A673 (cell line): ENCODE measurements around the gene NVL. TPM values are rescaled to one million over a fixed set of nuclear protein-coding genes. Genes with fewer than 3 reads are reported as not detected.

Source experiments
- BruUV-seq: library from RNA; stranded (reverse); fragments of 400-500 nt; replicated peaks from 2 replicates; lab custom pipeline; 2021; lab: Mats Ljungman, UMichigan
- CTCF ChIA-PET: fragments of 300-600 bp; sonication (Branson Sonifier 250); formaldehyde crosslinking; loops from one replicate; lab custom pipeline; 2022; ENCODE audit warnings: antibody characterized with exemption; lab: Charles Lee
- POLR2A ChIA-PET: fragments of 300-600 bp; sonication (Branson Sonifier 250); formaldehyde crosslinking; loops from one replicate; lab custom pipeline; 2022; ENCODE audit warnings: antibody characterized with exemption; ENCODE audit not compliant: low non-redundant PET; lab: Charles Lee
- DNase-seq: peaks from one replicate; pipeline ENCODE4 v3.0.0-alpha.2; 2015; ENCODE audit warnings: low spot score
- H3K27ac ChIP-seq: fragments of 200-600 bp; sonication (generic); 2 replicates; pipeline ENCODE4 v1.5.1; 2016; ENCODE audit warnings: mixed run types, low read depth, mild to moderate bottlenecking, mixed read lengths, antibody characterized with exemption, low read length; ENCODE audit not compliant: poor library complexity, severe bottlenecking
- H3K27me3 ChIP-seq: fragments of 200-600 bp; sonication (generic); replicated peaks from 2 replicates; pipeline ENCODE4 v1.6.1; 2017; ENCODE audit warnings: mixed run types, low read depth, mild to moderate bottlenecking, mixed read lengths, antibody characterized with exemption, low read length; ENCODE audit not compliant: insufficient read depth, poor library complexity
- H3K36me3 ChIP-seq: fragments of 200-600 bp; sonication (generic); 2 replicates; pipeline ENCODE4 v1.6.1; 2016; ENCODE audit warnings: mixed run types, mild to moderate bottlenecking, mixed read lengths, antibody characterized with exemption, low read length; ENCODE audit not compliant: insufficient read depth, poor library complexity, severe bottlenecking
- H3K4me1 ChIP-seq: fragments of 200-600 bp; sonication (generic); 2 replicates; pipeline ENCODE4 v1.6.1; 2017; ENCODE audit warnings: mixed run types, mild to moderate bottlenecking, mixed read lengths, antibody characterized with exemption, low read length; ENCODE audit not compliant: insufficient read depth, poor library complexity, severe bottlenecking
- H3K4me3 ChIP-seq: fragments of 200-600 bp; sonication (generic); 2 replicates; pipeline ENCODE4 v1.5.1; 2016; ENCODE audit warnings: low read depth, mixed run types, mild to moderate bottlenecking, mixed read lengths, low read length; ENCODE audit not compliant: poor library complexity, severe bottlenecking
- H3K9me3 ChIP-seq: fragments of 200-600 bp; sonication (generic); 2 replicates; pipeline ENCODE4 v1.6.1; 2016; ENCODE audit warnings: mixed run types, low read depth, mild to moderate bottlenecking, mixed read lengths, antibody characterized with exemption, low read length; ENCODE audit not compliant: poor library complexity, severe bottlenecking
- EZH2 ChIP-seq: fragments of 200-600 bp; sonication (generic); IDR thresholded peaks from 2 replicates; pipeline ENCODE4 v1.6.1; 2017; ENCODE audit warnings: borderline replicate concordance, low read depth, mild to moderate bottlenecking, mixed read lengths, antibody characterized with exemption, low read length; ENCODE audit not compliant: poor library complexity, severe bottlenecking
- intact Hi-C: fragments of 100-400 bp; cut with micrococcal nuclease; formaldehyde crosslinking; loops from one replicate; pipeline ENCODE4 v1.10.0; 2022; ENCODE audit not compliant: unreplicated experiment
- total RNA-seq: library from RNA; stranded (reverse); gene quantifications from 2 replicates; pipeline ENCODE4 v1.2.3, GENCODE V29; 2021
- TF ChIP-seq, protein P1 (sequence below): fragments of 300-800, 200-600 bp; sonication (generic); conservative IDR thresholded peaks from 2 replicates; pipeline ENCODE4 v1.5.1; 2017; ENCODE audit warnings: low read depth, mild to moderate bottlenecking, antibody characterized with exemption, low read length, moderate library complexity, mixed read lengths

NVL gene
- total RNA-seq, 1 experiment from 2014 or later: 54.8 TPM

GRCh38 chr1:224182866-224183590, 146.9 kb downstream of the NVL start, which contains the start of gene DEGS1:
Gene DEGS1, plus strand, starts transcription at chr1:224183240. Its CDS starts 97 bp downstream, at chr1:224183337.
- no TSS peak for BruUV-seq
- POLR2A ChIA-PET: interaction anchor here (0.5 to 0.6 kb wide), 4 partner anchors 11 to 533 kb away, joined by 3 to 7 read pairs (median 4); no protein-coding TSS in a partner anchor
- DNase-seq: peak; percentile 93
- CTCF ChIA-PET: interaction anchor here (0.5 kb wide), 1 partner anchor 26 kb away, joined by 4 read pairs; no protein-coding TSS in a partner anchor
- Histone ChIP-seq H3K36me3 (peaks cover 5% of the 10 kb centered on the region), H3K27me3 (no peaks in the 10 kb centered on the region), H3K9me3 (no peaks in the 10 kb centered on the region), H3K4me1 (peaks cover 7% of the 10 kb centered on the region), H3K4me3 (peak within 1 kb of the TSS; percentile 97), H3K27ac (peak within 1 kb of the TSS; percentile 93)
- intact Hi-C loops: no loop called here
- no peak for TF ChIP-seq EZH2
- TF ChIP-seq, protein P1, sequence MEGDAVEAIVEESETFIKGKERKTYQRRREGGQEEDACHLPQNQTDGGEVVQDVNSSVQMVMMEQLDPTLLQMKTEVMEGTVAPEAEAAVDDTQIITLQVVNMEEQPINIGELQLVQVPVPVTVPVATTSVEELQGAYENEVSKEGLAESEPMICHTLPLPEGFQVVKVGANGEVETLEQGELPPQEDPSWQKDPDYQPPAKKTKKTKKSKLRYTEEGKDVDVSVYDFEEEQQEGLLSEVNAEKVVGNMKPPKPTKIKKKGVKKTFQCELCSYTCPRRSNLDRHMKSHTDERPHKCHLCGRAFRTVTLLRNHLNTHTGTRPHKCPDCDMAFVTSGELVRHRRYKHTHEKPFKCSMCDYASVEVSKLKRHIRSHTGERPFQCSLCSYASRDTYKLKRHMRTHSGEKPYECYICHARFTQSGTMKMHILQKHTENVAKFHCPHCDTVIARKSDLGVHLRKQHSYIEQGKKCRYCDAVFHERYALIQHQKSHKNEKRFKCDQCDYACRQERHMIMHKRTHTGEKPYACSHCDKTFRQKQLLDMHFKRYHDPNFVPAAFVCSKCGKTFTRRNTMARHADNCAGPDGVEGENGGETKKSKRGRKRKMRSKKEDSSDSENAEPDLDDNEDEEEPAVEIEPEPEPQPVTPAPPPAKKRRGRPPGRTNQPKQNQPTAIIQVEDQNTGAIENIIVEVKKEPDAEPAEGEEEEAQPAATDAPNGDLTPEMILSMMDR: no peak

DNA sequence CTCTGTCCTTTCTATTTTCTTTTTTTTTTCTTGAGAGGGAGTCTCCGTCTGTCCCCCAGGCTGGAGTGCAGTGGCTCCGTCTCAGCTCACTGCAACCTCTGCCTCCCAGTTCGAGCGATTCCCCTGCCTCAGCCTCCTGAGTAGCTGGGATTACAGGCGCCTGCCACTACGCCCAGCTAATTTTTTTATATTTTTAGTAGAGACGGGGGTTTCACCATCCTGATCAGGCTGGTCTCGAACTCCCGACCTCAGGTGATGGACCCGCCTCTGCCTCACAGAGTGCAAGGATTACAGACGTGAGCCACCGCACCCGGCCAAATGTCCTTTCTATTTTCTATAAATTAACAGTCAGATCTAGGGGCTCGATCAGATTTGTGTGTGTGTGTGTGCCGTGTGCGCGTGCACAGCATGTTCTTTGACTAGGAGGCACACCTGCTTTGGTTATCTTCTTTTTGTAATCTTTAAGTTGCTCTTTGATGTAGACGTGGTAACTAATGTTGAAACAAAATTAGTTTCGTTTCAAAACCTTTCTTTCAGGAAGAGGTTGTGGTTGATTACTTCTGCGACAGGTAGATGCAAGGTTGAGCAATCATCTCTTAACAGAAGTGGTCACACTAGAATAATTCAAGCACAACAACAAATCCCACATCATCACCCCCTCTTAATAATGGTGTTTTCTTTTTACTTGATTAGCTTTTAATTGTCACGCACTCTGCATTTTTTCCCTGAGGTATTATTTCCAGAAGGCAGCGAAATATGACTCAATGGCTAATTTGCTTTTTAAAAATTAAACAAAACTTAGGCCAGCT, 147.7 kb downstream of the NVL start:
- Histone ChIP-seq H3K36me3 (peaks cover 5% of the 10 kb centered on the region), H3K27ac (peak overlapping the region; percentile 93), H3K9me3 (no peaks in the 10 kb centered on the region), H3K27me3 (no peaks in the 10 kb centered on the region), H3K4me3 (peak overlapping the region; percentile 97), H3K4me1 (peaks cover 7% of the 10 kb centered on the region)
- TSS peak; percentile 73 for BruUV-seq
- DNase-seq: no peak
- no peak for TF ChIP-seq EZH2
- TF ChIP-seq, protein P1: no peak
- ChIA-PET CTCF (no interaction called here), POLR2A (interaction anchor here (0.5 to 0.6 kb wide), 4 partner anchors 11 to 532 kb away, joined by 3 to 7 read pairs (median 4); no protein-coding TSS in a partner anchor)
- intact Hi-C loops: no loop called here

GRCh38 chr1:224181453-224181810, 148.5 kb downstream of the NVL start:
- no peak overlapping the region for H3K27ac ChIP-seq
- CTCF ChIA-PET: no interaction called here
- no peaks in the 10 kb centered on the region for H3K27me3 ChIP-seq
- TF ChIP-seq, protein P1: no peak
- TF ChIP-seq EZH2: no peak
- H3K9me3 ChIP-seq: no peaks in the 10 kb centered on the region
- no peak for DNase-seq
- peaks cover 5% of the 10 kb centered on the region for H3K36me3 ChIP-seq
- no TSS peak for BruUV-seq
- H3K4me1 ChIP-seq: peaks cover 7% of the 10 kb centered on the region
- POLR2A ChIA-PET: no interaction called here
- intact Hi-C loops: no loop called here
- H3K4me3 ChIP-seq: no peak overlapping the region
